Activated T-helper 2 cell treated with anti-CD3 and anti-CD28 coated beads, Interferon-gamma antibody, Interleukin-2, Interleukin-4, amounts not matched to agents 10 μg/mL and 5 μg/mL and 100 μg/mL, durations not matched to agents 14 hours and 24 hours and 36 hours (primary cell): Measurements from ENCODE around the gene BTBD19. TPM values are rescaled to one million over a fixed set of nuclear protein-coding genes. Genes with fewer than 3 reads are reported as not detected.

Experiments
- DNase-seq: peaks from one replicate; pipeline ENCODE4 v3.0.0; 2021; ENCODE audit warnings: low spot score
- H3K27ac Mint-ChIP-seq: one replicate; pipeline ENCODE4 v1.8.0; 2021; ENCODE audit warnings: mixed read lengths
- H3K27me3 Mint-ChIP-seq: one replicate; pipeline ENCODE4 v1.8.0; 2021; ENCODE audit warnings: low read depth, mixed read lengths
- H3K36me3 Mint-ChIP-seq: one replicate; pipeline ENCODE4 v1.8.0; 2021; ENCODE audit warnings: low read depth, mixed read lengths
- H3K4me1 Mint-ChIP-seq: one replicate; pipeline ENCODE4 v1.8.0; 2021; ENCODE audit warnings: low read depth, mixed read lengths
- H3K4me3 Mint-ChIP-seq: one replicate; pipeline ENCODE4 v1.8.0; 2021; ENCODE audit warnings: low read depth, mild to moderate bottlenecking, moderate library complexity, mixed read lengths
- H3K9me3 Mint-ChIP-seq: one replicate; pipeline ENCODE4 v1.8.0; 2021; ENCODE audit warnings: mixed read lengths
- intact Hi-C: fragments of 100-400 bp; cut with micrococcal nuclease; formaldehyde crosslinking; loops from one replicate; pipeline ENCODE4 v1.15.1; 2023
- total RNA-seq: library from RNA; stranded (reverse); gene quantifications from 2 replicates; pipeline ENCODE4 v1.2.3, GENCODE V29; 2022

The BTBD19 gene
- total RNA-seq, 1 donor from 2014 or later: 17.0 TPM

DNA sequence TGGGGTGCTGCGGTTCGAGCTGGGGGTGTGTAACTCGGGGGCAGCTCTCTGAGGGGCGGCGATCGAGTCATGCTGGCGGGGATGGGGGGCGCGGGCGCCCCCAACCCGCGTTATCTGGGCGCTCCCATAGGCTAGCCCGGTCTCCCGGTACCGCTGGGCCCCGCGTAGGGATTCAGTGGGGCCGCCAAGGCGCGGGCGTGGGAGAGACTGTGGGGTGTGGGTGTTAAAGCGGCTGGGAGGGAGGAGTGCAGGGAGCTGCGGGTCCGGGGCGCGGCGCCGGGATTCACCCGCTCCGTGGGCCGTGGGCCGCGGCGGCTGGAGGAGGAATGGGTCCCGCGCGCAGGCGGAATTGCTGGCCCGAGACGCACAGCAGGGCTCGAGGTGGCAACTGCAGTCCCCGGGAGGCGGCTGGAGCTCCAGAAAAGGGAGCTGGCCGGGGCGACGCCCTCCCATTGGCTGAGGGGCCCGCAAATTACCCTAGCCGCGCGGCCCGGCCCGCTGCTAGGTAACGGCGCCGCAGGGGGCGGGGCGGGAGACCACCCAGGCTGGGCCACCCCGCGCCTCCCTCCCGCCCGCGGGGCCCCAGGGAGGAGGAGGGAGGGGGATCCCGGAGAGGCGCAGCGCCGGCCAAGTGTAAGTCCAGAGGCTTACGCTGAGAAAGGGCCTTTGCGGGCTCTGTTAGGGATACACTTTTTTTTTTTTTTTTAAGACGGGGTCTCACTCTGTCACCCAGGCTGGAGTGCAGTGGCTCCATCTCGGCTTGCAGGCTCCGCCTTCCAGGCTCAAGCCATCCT lies 34.7 kb downstream of the BTBD19 start, which contains the start of gene PTCH2:
Gene PTCH2 (minus strand): TSS at position 392 of the 794 bp plus-strand sequence. CDS start 321 bp downstream, at position 71.
- peaks cover 26% of the 10 kb centered on the region for H3K27me3 Mint-ChIP-seq

DNA sequence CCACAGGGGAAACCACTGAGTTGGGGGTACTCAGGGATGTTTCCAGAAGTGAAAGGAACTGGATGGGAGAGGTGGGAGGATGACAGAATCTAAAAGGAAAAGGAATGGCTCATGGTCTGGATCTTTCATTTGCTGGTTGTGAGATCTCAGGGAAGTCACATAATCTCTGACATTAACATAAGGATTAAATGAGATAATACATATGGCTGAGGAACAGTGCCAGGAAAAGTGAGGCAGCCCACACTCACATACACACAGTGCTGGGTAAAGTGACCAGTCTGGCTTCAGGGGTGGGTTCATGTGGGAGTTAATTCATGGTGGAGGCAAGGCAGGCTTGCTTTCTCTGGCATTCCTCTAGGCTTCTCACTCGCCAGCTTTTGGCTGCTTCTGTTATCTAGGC lies 38.7 kb downstream of the BTBD19 start:
- no peaks in the 10 kb centered on the region for H3K9me3 Mint-ChIP-seq
- H3K4me3 Mint-ChIP-seq: no peak overlapping the region
- intact Hi-C loops: no loop called here
- peaks cover 2% of the 10 kb centered on the region for H3K4me1 Mint-ChIP-seq
- H3K27ac Mint-ChIP-seq: no peak overlapping the region
- peaks cover 12% of the 10 kb centered on the region for H3K36me3 Mint-ChIP-seq
- H3K27me3 Mint-ChIP-seq: peaks cover 17% of the 10 kb centered on the region
- no peak for DNase-seq

More for the DNA sequence above, 34.7 kb downstream of the BTBD19 start, which contains the start of gene PTCH2:
- no peak within 1 kb of the TSS for H3K4me3 Mint-ChIP-seq
- no peaks in the 10 kb centered on the region for H3K4me1 Mint-ChIP-seq
- H3K27ac Mint-ChIP-seq: no peak within 1 kb of the TSS
- no peak for DNase-seq
- H3K36me3 Mint-ChIP-seq: peaks cover 12% of the 10 kb centered on the region
- intact Hi-C loops: no loop called here
- no peaks in the 10 kb centered on the region for H3K9me3 Mint-ChIP-seq

DNA sequence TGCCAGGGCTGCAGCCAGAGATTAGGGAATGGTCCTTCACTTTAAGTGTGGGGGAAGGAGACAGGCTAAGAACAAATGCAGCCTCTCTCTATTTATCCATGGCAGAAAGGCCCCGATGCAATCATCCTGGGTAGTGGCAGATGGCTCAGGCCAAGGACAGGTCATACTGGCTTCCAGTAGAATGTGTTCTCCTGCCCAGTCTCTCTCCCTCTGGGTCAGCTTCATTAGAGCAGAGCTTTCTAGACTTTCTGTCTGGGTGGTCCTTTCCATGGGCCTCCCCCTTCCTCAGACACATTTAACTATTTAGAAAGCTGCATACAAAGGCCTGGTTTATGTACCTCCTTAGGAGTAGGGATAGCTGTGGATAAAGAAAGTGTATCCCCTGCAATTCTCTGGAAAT lies 39.5 kb downstream of the BTBD19 start:
- H3K4me3 Mint-ChIP-seq: no peak overlapping the region
- intact Hi-C loops: no loop called here

DNA sequence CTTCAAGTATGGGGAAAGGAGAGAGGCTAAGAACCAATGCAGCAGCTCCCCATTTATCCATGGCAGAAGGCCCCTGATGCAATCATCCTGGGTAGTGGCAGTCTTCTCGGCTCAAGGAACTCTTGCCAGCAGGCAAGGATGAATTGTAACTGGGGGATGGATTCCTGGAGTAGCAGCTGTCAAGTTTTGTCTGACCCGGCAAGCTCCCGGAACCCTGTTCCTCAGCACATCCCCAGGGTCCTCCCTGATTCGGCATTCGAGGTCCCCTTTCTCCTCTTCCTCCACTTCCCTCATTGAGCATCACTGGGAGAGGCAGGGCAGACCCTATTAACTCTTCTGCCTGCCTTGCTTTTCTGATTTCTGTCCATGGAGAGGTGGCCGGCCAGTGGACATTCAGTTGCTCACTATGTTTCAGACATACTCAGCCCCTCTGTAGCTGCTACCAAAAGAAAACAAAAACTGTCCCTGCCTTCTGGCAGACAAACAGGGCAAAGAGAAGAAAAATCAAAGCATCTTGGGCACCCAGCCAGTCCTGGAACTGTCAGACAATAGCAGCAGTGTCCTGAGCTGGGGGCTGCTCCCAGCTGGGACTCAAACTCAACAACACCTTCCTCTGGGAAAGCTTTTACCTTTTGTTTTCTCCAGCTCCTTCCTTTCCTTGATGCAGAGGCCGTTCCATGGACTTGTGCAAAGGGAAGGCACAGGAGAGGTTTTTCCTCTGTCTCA lies 40.3 kb downstream of the BTBD19 start:
- Mint-ChIP-seq H3K4me1 (peaks cover 2% of the 10 kb centered on the region), H3K36me3 (peaks cover 16% of the 10 kb centered on the region), H3K27ac (no peak overlapping the region), H3K27me3 (peaks cover 9% of the 10 kb centered on the region), H3K4me3 (no peak overlapping the region), H3K9me3 (no peaks in the 10 kb centered on the region)
- intact Hi-C loops: no loop called here
- DNase-seq: no peak

More for the DNA sequence above, 39.5 kb downstream of the BTBD19 start:
- DNase-seq: no peak
- Mint-ChIP-seq H3K4me1 (peaks cover 2% of the 10 kb centered on the region), H3K27me3 (peaks cover 9% of the 10 kb centered on the region), H3K36me3 (peaks cover 14% of the 10 kb centered on the region), H3K27ac (no peak overlapping the region), H3K9me3 (no peaks in the 10 kb centered on the region)

DNA sequence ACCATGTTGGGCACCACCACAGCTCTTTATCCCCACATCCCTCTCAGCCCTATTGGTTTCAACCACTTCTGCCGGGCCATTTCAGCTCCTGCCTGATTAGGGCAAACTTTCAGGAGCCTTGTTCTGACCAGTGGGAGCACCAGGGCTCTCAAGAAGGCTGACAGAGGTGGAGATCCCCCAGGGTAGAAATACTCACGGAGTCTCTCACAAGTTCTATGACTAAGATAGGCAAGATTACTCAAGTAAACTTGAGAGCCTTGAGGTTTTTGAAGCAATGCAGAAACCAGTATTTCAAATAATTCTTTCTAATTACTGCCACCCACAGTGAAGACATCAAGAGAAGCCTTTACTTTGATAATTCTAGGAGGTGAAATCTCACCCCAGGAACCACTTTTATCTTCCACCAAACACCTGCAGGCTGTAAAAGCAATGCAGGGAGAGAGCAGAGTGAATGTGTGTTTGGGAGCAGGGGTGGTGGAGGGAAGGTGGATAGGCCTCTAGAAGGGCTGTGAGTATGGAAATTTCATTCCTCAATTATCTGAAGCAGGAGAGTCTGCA lies 41.3 kb downstream of the BTBD19 start:
- Mint-ChIP-seq H3K27me3 (peaks cover 2% of the 10 kb centered on the region), H3K4me3 (no peak overlapping the region), H3K4me1 (peaks cover 2% of the 10 kb centered on the region), H3K27ac (peak overlapping the region; percentile 18), H3K36me3 (peaks cover 15% of the 10 kb centered on the region), H3K9me3 (no peaks in the 10 kb centered on the region)
- intact Hi-C loops: no loop called here
- no peak for DNase-seq

DNA sequence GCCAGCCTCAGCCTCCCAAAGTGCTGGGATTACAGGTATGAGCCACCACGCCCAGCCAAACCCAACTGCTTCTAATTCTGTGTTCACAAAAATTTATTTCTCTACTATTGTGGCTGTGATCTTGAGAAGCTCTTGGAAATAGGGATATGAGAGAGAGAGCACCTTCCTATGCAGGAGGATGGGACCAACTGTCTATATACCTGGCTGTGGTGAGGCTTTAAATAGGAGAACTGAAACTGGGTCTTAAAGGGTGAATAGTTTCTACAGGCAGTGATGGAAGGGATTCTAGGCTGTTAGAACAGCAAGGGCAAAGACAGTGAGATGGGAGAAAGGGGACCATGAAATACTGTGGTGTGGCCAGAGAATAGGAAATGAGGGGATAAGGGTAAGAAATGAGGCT lies 43.0 kb downstream of the BTBD19 start:
- no peak for DNase-seq
- intact Hi-C loops: no loop called here
- Mint-ChIP-seq H3K27me3 (no peaks in the 10 kb centered on the region), H3K4me3 (no peak overlapping the region), H3K27ac (no peak overlapping the region), H3K4me1 (peaks cover 2% of the 10 kb centered on the region), H3K9me3 (no peaks in the 10 kb centered on the region), H3K36me3 (peaks cover 10% of the 10 kb centered on the region)

DNA sequence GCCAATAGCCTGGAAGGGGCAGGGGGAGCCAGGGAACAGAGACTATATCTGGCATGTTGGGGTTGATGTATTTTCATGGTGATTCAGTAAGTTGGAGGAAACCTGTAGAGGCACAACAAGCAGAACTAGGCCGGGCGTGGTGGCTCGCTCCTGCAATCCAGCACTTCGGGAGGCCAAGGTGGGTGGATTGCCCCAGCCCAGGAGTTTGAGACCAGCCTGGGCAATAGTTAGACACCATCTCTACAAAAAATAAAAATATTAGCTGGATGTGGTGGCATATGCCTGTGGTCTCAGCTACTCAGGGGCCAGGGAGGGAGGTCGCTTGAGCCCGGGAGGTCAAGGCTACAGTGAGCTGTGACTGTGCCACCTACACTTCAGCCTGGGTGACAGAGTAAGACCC lies 44.9 kb downstream of the BTBD19 start:
- Mint-ChIP-seq H3K9me3 (no peaks in the 10 kb centered on the region), H3K27me3 (no peaks in the 10 kb centered on the region), H3K4me1 (peaks cover 2% of the 10 kb centered on the region), H3K4me3 (no peak overlapping the region), H3K36me3 (peaks cover 19% of the 10 kb centered on the region), H3K27ac (no peak overlapping the region)
- DNase-seq: no peak
- intact Hi-C loops: no loop called here

DNA sequence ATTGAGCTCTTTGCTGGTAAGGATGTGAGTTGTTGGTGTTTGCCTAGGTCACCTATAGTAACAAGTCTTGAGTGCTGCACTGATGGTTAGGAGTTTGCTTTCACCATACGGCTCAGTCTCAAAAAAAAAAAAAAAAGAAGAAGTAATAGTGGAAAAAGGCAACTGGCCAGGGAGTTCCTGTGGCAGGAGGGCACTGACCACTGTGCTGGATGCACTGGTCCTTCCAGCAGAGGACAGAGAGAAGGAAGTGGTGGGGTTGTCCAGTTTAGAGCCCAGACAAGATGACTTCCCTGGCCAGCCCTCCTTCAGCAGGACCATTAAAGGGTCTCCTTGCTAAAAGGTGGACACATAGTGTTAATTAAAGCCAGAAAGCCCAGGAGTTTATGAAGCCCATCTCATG lies 46.6 kb downstream of the BTBD19 start:
- DNase-seq: no peak
- intact Hi-C loops: no loop called here
- Mint-ChIP-seq H3K27me3 (no peaks in the 10 kb centered on the region), H3K36me3 (peaks cover 19% of the 10 kb centered on the region), H3K27ac (no peak overlapping the region), H3K4me3 (no peak overlapping the region), H3K9me3 (no peaks in the 10 kb centered on the region), H3K4me1 (no peaks in the 10 kb centered on the region)

DNA sequence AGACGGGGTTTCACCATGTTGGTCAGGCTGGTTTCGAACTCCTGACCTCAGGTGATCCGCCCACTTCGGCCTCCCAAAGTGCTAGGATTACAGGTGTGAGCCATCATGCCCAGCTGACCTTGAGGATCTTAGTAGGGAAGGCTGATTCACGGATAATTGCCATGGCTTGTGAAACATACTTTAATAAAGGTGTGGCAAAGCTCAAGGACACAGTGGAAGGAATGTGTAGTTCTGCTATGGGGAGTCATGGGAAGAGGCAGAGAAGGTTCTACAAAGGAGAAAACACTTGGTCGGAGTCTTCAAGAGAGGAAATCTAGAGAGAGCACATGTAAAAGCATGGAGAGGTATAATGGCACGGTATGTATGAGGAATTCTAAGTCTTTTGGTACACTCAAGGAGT lies 47.4 kb downstream of the BTBD19 start:
- H3K9me3 Mint-ChIP-seq: no peaks in the 10 kb centered on the region
- no peaks in the 10 kb centered on the region for H3K27me3 Mint-ChIP-seq
- DNase-seq: no peak
- H3K36me3 Mint-ChIP-seq: peaks cover 22% of the 10 kb centered on the region
- H3K4me1 Mint-ChIP-seq: peaks cover 4% of the 10 kb centered on the region
- H3K4me3 Mint-ChIP-seq: no peak overlapping the region
- no peak overlapping the region for H3K27ac Mint-ChIP-seq
- intact Hi-C loops: no loop called here

DNA sequence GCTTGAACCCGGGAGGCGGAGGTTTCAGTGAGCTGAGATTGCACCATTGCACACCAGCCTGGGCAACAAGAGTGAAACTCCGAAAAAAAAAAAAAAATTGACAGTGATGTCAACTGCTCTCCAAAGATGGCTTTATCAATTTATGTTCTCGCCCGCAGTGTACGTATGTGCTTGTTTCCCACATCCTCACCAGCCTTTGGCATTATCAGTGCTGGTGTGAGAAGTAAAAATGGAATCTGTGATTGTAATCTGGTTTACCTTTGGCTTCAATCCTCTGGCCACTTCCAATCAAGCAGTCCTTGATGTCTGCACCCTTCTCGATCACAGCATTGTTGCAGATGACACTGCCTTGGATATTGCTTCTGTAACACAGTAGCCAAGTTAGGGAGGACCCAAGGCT lies 49.1 kb downstream of the BTBD19 start:
- intact Hi-C loops: no loop called here
- H3K9me3 Mint-ChIP-seq: no peaks in the 10 kb centered on the region
- peaks cover 4% of the 10 kb centered on the region for H3K4me1 Mint-ChIP-seq
- H3K4me3 Mint-ChIP-seq: no peak overlapping the region
- no peak overlapping the region for H3K27ac Mint-ChIP-seq
- H3K27me3 Mint-ChIP-seq: no peaks in the 10 kb centered on the region
- DNase-seq: no peak
- H3K36me3 Mint-ChIP-seq: peaks cover 22% of the 10 kb centered on the region

DNA sequence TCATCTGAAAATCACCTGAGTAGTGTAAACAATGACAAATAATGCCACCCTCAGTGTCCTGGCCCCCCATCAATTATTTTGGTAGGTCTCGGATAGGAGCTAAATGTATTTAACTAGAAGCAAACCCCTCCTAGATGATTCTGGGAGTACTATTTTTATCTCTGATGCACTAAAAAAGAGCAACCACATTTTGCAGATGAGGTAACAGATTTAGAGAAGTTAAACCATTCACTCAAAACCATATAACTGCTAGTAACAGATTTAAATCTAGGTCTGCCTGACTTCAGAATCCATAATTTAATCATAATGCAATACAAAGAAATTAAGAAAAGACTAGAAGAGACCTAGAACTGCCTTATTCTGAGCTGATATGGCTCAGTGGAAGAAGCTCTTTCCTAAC lies 52.0 kb downstream of the BTBD19 start:
- Mint-ChIP-seq H3K4me1 (peaks cover 4% of the 10 kb centered on the region), H3K4me3 (no peak overlapping the region), H3K36me3 (peaks cover 24% of the 10 kb centered on the region), H3K9me3 (no peaks in the 10 kb centered on the region), H3K27me3 (no peaks in the 10 kb centered on the region), H3K27ac (no peak overlapping the region)
- intact Hi-C loops: no loop called here
- DNase-seq: no peak

DNA sequence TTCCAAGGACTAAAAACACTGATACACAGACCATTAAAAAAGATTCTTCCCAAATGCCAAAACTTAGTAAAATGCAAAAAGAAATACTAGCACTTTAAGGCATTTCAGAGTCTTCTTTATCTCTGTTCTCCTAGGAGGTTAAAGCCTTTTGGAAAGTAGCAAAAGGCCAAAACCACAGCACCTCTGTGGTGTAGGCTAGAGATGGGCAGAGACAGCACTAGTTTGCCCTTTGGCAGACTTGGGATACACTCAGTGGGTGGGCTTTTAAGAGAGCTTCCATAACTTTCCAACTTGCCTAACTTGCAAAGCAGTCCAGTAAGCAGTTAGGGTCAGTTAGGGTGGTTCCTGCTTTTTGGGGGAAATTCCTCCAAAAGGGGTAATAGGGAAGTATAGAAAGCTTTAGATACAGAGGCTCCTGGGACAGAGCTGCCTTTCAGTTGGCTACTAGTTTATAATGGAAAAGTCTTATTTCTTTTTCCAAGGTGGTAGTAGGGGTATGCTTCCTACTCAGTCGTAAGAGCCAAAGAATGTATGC lies 52.6 kb downstream of the BTBD19 start:
- Mint-ChIP-seq H3K27ac (no peak overlapping the region), H3K36me3 (peaks cover 21% of the 10 kb centered on the region), H3K4me3 (no peak overlapping the region), H3K4me1 (peaks cover 4% of the 10 kb centered on the region), H3K27me3 (no peaks in the 10 kb centered on the region), H3K9me3 (no peaks in the 10 kb centered on the region)
- intact Hi-C loops: no loop called here
- DNase-seq: no peak
